T-helper 9 cell (primary cell): ENCODE data around the gene TRPV3.
A peak's percentile ranks its signal among the peaks of the same experiment; 100 is the strongest.
"Not testable (repeated sequence)": the region's sequence is repeated elsewhere in the genome, so short reads cannot be mapped to it uniquely, and the experiment has no call there.

ENCODE experiments used
- DNase-seq: peaks from one replicate; pipeline ENCODE4 v3.0.0-alpha.2; 2020

Gene TRPV3

DNA sequence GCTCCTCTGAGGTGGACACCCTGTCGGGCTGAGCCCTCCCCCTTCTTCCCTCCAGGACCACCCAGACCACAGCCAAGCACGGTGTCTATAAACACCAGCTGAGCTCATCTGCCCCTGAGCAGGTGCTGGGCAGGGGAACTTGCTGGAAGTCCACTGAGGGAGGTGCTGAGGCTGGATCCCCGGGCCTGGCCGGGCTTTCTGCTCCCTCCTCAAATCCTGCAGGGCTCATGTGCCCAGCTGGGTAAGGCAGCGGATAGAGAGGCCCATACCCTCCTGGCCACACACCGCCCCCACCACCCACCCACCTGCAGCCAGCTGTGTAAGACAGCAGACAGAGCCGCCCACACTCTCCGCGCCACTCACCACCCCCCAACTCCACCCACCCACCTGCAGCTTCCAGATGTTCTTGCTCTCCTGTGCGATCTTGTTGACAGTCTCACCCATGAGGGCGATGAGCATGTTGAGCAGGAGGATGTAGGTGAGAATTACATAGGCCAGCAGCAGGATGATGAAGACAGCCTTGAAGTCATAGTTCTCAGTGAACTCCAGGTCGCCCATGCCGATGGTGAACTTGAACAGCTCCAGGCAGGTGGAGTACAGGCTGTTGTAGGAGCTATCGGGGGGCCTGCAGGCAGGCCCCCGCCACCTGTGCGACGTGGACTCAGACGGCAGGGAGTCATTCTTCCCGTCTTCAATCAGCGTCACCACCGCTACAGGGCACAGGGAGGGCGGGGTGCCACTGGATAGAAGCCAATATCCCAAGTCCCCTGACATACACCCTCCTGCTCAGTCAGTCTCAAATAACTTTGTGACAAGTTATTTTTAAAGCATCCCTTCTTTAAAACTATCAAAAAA is 15.9 kb upstream of the TRPV3 start:
- DNase-seq, result no peak

DNA sequence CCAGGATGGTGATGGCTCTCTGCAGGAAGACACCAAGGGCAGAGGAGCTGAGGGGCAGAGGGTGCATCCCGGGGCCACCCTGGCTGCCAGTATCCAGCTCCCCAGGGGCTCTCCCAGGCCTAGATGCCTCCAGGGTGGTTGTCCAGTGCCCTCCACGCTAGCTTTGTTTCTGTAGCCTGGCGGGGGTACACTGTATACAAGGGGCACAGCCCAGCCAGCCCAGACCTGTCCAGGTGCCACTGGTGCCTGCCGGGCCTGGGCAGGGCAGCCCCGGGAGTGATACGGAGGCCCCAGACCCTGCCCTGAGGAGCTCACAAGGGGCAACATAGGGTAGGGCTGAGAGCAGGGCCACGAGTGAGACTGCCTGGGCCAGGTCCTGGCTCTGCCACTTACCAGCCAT is 14.6 kb upstream of the TRPV3 start:
- no peak for DNase-seq

DNA sequence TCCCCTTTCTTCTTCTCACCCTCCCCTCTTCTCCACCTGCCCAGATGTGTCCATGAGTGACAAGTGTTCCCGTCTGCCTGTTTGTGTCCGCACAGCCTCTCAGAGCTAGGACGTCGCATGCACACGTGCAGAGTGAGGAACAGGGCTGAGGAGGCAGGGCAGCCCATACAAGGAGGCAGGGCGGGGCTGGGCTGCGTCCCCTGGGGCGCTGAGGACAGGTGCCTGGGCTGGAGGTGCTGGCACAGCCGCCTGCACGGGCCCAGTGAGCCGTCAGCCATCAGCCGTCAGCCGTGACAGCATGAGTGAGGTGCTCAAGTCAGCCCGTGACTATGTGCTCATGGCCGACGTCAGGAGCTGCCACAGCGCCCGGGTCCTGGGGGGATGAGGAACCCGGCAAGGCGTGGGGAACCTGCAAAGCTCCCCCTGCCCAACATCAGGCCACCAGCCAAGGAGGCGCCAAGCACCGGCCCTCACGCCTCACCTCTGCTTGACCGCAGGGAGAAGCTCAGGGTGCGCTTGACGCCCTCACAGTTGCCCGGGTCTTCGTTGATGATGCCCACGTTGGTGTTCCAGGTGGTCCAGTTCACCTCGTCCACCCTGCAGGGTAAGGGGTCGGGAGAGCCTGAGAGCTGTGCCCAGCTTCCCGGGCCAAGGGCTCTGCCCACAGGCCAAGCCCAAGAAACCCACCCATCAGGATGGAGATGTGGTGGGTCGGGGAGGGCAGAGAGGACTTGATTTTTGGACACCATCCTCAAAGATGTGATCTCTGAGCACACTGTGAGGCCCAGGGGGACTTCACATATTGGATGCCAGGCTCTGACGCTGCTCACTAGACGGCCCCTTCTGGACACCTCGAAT is 13.7 kb upstream of the TRPV3 start:
- DNase-seq, result no peak

DNA sequence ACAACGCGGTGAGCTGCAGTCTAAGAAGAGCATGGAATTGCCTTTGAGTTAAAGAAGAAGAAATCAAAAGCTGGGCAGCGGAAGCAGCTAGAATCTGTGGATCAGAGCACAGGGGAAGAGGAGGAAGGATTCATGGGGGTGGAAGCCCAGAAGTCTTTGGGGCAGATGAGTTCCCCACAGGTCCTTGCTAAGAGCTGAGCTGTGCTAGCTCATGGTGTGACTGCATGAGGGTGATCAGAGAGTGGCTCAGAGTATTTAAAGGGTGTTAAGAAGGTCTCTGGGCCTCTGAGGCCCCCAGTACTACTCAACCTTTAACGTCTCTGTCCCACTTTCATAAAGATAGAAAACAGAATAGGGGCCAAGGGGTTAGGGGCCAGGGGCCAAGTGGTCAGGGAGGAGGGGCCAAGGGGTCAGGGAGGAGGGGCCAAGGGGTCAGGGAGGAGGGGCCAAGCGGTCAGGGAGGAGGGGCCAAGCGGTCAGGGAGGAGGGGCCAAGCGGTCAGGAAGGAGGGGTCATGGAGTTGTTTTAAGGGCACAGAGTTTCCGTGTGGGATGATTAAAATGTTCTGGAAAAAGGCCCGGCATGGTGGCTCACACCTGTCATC is 12.0 kb upstream of the TRPV3 start:
- DNase-seq, result no peak

DNA sequence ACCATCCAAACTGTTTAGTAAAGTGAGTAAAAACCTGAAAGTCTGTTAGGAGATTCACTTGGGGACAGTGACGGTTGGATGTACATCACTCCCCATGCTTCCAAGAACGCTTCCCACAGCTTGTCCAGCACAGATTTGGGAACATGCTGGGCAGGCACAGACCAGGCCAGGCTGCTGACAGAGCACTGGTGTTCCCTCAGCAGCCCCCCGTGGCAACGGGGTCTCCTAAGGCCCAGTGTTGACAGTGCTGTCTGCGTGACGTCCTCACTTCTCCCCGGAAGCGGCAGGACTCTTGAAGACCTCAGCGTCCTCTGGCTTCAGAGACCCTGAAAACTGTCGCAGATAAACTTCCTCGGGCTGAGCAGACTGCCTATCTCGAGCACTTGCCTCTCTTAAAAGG is 8.9 kb upstream of the TRPV3 start:
- no peak for DNase-seq

DNA sequence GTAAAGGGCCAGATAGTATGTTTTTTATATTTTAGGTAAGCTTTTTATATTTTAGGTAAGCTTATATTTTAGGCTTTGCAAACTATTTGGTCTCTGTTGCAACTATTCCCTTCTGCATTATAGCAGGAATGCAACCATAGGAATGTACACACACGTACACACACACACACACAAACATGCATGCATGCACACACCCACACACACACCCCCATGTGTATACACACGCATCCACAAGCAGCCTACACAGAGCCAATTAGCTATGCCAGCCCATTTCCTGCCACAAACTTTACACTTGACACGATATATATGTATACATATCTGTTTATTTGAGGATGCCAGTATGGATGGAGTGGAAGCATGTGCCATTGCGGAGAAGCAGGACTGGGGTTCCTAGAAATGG is 7.5 kb upstream of the TRPV3 start:
- DNase-seq, result no peak

DNA sequence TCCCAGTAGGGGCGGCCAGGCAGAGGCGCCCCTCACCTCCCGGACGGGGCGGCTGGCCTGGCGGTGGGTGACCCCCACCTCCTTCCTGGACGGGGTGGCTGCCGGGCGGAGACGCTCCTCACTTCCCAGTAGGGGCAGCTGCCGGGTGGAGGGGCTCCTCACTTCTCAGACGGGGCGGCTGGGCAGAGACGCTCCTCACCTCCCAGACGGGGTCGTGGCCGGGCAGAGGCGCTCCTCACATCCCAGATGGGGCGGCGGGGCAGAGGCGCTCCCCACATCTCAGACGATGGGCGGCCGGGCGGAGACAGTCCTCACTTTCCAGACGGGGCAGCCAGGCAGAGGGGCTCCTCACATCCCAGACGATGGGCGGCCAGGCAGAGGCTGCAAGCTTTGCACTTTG is 6.6 kb upstream of the TRPV3 start:
- not testable (repeated sequence) for DNase-seq

DNA sequence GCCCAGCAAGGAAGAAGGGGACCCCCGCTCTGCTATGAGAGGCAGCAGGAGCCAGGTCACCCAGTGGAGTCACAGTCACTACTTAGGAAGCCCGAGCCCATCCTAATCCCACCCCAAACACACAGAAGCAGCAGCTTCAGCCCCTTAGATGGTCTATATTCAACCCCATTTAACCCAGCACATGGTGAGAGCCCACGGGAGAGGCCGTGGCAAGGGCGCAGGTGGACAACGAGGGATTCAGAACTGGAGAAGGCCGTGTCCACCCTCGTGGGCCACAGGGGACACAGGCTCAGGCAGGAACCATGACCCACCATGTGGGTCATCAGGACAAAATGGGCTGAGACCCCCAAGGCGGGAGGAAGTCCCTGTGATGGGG is 1.6 kb upstream of the TRPV3 start:
- DNase-seq, result no peak

DNA sequence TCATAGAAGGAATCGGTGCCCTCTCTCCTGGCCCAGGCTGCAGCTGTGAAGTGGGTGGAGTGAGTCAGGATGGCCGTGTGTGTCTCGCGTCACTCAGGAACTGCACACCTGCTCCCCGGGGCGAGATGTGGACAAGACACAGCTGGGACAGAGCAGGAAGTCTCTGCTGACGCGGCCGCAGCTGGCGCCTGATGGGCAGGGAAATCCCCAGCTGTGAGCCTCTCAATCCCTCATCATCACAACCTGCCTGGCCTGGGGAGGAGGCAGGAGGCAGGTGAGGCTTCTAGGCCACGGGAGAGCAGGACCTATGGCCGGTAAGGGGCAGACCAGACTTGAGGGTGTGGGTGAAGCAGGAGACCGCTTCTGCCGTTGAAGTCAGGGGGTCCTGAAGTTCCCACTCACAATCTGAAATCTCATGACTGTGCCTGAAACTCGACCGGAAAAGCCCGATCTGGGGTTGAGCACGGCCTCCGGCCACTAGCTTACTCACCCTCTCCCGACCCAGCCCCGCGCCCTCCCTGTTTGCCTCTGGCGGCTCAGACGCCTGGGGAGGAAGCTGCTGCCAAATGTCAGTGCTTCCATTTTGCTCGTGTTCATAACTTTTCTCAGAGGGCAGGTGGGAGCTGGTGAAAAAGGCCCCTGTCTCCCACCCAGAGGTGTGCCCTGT is 1.1 kb upstream of the TRPV3 start:
- DNase-seq, result peak; percentile 45

DNA sequence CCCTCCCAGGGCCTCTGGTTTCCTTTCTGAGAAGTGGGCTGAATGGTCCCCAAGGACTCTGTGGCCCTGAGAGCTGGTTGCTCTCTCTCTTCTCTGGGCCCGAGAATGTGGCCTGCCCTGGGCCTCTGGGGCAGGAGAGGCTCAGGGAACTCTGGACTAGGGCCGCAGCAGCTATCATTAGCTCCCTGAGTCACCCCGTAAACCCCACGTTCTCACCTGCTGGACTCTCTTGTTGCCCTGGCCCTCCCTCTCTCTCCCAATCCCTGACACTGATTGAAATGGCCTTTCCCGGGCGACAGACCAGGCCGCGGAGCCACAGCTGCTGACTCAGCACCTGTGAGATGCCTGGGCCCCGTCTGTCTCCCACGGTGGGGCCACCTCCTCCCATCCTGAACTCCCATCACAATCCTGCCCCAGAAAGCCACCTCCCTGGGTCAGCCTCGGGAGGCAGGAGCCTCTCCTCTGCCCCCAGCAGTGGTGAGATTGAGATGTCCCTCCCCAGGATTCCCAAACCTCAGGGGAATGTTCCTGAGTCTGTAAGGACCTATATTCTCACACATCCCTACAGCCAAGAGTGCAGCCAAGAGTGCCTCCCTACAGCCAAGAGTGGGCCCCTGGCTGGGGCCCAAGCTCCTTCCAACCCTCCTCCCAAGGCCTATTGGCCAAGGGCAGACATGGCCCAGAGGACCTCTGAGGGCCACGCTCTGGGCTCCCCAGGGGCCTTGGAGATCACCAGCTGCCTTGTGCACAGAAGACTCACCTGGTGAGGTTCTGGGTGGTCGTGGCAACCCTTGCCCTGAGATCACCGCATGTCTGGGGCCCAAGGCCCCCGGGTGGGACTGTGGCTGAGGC is 470 bp downstream of the TRPV3 start:
- DNase-seq, result no peak

DNA sequence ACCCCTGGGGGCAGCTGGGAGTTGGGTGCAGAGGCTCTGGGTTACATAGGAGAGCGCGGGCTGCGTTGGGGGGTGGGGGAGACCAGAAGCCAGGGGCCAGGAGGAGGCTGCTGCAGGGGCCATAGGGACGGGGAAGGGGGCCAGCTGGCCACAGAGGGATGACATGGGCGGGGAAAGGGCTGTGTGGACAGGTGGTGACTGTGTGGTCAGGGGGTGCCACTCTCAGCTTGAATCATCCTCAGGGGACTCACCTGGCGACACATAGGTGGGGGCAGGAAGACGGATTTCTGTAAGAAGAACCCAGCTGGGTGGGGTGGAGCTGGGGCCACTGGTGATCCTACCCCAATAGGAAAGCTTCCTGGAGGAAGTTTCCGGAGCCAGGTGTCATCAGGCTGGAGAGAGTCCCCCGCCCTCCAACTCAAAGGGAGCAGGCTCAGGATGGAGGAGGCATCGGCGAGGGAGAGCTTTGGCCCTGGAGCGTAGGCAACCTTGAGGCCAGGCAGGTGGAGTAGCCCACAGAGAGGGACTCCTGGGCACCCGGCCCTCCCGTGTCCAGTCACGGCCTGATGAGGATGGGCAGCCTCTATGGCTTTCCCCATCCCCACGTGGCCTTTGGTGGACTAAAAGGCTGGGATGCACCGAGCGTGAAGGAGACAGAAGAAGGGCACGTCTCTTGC is 1.2 kb downstream of the TRPV3 start:
- DNase-seq, result no peak

DNA sequence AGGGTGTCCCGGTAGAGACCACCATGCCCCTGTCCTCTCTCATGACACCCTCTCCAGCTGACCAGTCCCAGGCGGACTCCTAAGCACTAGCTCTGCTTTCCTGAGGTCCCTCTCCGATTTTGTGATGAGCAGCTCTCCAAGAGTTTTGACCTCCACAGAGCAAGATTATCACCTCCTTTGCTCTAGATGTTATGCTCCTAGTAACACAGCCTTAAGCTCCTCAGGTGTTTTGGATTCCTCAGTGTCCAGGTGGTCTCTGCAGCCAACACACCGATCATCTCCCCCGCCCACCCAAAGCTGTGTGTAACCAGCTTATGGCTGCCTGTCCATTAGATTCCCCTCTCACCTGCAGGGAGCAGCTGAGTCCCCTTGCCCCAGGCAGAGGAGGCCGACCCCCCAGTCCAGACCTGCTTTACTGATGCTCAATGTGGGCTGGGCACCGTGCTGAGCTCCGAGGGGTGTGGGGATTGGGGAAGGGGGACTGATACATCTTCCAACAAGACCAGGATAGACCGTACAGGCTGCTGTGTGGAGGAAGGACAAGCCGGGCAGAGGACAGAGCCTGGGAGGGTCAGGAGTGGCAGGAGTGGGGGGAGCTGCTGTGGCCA is 2.3 kb downstream of the TRPV3 start:
- no peak for DNase-seq

DNA sequence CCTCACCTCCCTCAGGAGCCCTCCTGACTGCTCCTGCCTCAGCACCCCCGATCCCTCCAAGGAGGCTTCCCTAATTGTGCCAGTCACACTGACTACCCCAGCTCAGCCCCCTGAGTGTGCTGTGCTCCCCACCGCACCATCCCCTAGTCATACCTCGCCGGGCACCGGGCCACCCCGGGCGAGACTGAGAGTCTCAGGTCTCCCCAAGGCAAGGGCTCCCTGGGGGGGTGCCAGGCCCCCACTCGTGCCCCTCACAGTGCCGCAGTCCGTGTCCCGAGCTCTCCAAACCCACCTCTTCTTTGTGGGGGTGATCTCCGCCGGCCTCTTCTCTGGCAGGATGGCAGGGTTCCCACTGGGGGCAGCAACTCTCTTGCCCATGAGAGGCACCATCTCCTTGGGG is 3.2 kb downstream of the TRPV3 start:
- DNase-seq, result no peak

DNA sequence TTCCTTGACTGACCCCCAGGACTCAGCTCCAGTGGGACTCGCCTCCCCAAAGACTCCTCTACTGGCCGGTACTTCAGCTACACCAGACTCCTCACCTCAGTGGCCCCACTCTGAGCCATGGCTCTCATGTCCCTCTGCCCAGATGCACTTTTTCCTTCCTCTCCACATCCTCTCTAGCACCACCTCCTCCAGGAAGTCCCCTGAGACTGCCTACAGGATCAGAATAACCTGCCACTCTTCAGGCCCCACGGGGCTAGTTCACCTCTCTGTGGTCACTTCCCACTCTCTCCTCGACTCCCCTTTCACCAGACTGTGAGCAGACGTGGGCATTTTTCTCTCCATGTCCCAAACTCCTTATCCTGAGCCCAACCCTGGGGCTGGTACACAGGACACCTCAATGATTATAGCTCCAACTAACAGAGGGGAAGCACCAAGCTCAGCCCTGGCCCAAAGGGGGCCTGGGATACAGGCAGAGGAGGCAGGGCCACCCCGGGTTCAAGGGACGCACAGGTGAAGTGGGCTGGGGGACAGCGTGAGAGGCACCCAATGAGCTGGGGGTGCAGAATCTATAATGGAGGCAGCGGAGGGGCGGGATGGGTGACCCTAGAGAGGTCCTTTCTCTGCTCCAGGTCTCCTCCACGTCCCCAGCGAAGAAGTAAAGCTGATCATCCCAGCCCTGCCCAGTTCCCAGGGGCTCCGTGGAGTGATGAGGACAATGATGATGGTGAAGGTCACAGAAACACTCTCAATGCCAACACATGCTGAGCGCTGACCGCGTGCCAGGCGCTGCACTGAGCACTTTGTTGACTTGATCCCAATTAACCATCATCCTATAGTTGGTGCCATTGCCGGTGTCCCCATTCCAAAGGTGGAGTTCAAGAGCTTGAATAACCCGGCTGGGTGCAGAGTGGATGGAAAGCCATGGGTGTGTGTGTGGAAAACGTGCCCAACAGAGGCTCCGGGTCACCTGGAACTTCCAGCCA is 3.9 kb downstream of the TRPV3 start:
- DNase-seq, result no peak

DNA sequence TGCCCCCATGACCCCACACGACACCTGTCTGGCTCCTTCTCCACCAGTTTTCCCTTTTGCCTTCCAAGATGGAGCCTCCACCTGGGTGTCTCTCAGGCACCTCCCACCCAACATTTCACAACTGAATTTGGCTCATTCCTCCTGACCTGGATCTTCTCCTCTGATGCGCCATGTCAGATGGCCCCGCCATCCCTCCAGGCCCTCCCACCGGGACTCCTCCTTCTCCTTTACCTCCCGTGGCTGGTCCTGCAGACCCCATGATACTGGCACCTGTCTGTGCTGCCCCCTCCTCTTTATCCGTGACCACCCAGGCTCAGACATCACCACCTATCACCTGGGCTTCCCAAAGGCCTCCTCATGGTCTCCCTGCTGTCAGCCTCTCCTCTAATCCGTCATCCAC is 4.7 kb downstream of the TRPV3 start:
- no peak for DNase-seq

DNA sequence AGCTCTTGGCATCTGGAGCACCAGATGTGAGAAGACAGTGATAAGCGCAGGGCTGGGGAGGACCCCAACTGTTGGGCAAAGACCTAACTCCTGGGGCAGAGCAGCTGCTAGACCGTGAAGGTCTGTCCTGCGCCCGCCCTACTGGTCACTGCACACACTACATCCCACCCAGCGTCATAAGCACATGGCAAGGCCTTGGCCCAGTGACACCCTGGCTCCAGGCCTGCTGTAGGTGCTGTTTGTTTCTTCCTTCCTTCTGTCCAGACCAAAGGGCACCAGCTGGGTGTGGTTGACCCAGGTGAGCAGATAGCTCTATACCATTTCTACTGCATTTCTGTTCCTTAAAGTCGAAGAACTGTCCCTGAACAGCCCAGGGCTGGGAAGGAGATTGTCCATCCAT is 6.4 kb downstream of the TRPV3 start:
- no peak for DNase-seq

DNA sequence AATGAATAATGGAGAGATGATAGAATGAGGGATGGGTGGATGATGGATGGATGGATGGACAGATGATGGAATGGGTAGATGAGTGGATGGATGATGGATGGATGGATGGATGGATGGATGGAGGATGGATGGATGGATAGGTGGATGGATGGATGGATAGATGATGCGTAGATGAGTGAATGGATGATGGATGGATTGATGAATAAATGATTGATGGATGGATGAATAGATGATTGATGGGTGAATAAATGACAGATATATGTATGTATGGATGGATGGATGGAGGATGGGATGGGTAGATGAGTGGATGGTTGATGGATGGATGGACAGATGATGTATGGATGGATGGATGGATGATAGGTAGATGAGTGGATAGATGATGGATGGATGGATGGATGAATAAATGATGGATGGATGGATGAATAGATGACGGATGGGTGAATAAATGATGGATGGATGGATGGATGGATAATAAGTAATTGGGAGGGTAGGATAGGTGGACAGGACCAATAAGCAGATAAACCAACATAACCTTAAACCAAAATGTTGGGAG is 7.9 kb downstream of the TRPV3 start:
- DNase-seq, result no peak

DNA sequence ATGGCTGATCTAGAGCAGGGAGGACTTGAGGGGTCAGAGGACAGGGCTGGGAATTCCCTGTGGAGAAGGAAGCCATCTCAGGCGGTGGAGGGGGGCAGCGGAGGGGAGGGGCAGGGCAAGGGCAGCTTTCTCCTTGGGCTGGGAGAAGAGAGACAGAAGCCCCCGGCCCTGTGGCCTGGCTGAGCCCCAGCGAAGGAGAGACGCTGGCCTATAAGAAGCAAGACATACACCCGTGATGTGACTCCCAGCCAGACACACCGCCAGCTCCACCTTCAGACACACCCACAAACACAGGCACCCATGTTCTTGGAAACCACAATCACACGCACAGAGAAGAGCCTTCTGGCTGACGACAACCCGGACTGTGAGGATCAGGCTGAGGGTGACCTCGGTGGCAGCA is 10.0 kb downstream of the TRPV3 start:
- no peak for DNase-seq

DNA sequence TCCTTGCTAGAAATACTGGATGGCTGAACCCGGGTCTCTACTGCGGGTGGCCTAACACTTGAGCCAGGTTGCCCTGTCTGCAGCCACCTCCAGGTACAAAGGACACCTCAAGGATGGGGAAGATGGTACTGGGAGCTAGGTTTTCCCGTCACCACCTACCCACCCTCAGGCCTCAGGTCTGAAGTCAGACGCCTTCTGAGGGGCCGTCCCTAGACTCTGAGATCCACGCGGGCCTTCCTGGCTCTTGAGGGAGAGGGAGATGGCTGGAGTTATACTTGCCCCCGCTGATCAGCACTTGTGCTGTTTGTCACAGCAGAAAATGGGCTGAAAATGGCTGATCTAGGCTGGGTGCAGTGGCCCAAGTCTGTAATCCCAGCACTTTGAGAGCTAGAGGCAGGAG is 10.6 kb downstream of the TRPV3 start:
- no peak for DNase-seq

DNA sequence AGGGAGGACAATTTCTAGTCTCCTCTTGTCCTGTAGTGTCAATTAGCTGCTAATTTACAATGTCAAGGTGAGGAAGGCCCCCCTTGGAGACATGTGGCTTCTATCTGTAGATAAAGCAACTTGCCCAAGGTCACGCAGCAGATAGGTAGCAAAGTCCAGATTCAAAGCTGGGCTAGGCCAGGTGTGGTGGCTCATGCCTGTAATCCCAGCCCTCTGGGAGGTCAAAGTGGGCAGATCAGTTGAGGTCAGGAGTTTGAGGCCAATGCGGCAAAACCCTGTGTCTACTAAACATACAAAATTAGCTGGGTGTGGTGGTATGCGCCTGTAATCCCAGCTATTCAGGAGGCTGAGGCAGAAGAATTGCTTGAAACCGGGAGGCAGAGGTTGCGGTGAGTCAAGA is 11.1 kb downstream of the TRPV3 start:
- DNase-seq, result no peak
